GM19455 (cell line): Measurements from ENCODE around the gene PTPRN.
"Not testable (repeated sequence)": the region's sequence is repeated elsewhere in the genome, so short reads cannot be mapped to it uniquely, and the experiment has no call there.

Source experiments
- ATAC-seq: cut with Tn5 transposase; IDR thresholded peaks from one replicate; pipeline ENCODE4 v1.9.1; 2021; ENCODE audit not compliant: unreplicated experiment

PTPRN gene

GRCh38 chr2:219271021-219271420 lies 38.2 kb downstream of the PTPRN start:
- ATAC-seq, result no peak

GRCh38 chr2:219270055-219270372 lies 39.2 kb downstream of the PTPRN start:
- no peak for ATAC-seq

- ATAC-seq, result no peak
These were observed 39.7 kb downstream of the PTPRN start for GRCh38 chr2:219269362-219270054.

DNA sequence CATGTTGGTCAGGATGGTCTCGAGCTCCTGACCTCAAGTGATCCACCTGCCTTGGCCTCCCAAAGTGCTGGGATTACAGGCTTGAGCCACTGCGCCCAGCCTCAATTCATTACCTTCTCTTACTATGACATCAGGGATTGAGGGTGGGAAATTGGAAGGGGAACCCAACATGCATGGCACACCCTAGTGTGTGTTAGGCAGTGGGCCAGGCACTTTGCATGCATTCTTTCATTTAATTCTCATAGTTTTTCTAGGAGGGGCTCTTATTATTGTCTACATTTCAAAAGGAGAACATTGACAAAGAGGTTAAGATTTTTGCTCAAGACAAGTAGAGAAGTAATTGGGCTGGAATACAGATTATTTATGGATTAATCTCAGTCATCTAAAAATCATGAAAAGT lies 40.9 kb downstream of the PTPRN start:
- ATAC-seq, result no peak

GRCh38 chr2:219266886-219267285 lies 42.3 kb downstream of the PTPRN start:
- ATAC-seq, result no peak

DNA sequence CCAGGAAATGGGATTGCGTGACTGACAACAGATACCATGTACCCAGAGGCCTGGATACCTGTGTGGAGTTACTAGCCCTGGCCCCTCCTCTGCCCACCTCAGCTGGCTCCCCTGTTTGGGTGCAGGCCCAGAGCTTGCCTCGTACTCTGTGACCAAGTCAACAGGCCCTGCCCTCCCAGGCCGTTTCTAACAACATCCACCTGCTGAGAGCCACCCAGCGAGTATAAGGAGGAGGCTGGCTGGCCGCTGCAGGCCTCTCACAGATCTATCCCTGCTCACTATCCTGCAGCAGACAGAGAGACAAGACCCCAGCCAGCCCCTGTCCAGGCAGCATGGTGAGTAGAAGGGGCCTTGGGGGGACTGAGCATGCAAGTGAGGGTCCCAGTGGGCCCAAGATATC lies 43.0 kb downstream of the PTPRN start:
- no peak for ATAC-seq

DNA sequence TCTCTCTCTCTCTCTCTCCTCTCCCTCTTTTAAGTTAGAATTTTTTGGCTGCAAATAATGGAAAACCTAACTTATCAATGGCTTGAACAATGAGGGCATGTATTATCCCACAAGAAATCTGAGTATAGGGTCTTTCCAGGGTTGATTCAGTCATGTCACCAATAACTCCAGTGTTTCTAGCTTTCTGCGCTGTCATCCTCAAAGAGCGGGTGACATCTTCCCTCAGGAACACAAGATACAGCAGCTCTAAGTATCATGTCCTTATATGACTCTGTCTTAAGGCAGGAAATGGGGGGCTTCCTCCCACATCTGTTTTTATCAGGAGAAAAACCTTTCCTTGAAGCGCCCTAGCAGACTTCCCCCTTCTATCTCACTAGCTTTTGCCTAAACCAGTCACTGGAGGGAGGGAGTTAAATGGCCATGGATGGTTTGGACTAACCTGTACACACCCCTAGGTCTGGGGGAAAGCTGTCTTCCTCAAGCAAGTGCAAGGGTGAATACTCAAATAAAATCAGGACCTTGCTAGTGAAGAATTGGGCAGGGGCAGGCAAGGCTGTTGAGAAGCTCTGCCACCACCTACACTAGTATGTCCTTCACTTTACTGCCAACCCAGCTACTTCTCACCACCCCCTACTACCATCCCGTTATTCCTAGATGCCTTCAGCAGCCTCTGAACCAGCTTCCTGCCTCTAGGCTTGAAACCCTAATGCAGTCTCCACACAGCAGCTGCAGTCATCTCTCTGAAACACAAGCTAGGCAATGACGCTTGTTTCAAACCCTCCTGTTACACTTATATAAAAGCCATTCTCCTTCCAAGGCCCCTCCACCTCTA lies 48.0 kb downstream of the PTPRN start:
- no peak for ATAC-seq

DNA sequence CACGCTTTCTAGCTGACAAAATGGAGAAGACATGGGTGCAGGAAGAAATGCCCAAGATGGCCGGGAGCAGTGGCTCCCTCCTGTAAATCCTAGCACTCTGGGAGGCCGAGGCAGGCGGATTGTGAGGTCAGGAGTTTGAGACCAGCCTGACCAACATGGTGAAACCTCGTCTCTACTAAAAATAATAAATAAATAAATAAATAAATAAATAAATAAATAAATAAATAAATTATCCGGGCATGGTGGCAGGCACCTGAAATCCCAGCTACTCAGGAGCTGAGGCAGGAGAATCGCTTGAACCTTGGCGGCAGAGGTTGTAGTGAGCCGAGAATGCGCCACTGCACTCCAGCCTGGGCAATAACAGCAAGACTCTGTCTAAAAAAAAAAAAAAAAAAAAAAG lies 50.3 kb downstream of the PTPRN start:
- ATAC-seq, result not testable (repeated sequence)

DNA sequence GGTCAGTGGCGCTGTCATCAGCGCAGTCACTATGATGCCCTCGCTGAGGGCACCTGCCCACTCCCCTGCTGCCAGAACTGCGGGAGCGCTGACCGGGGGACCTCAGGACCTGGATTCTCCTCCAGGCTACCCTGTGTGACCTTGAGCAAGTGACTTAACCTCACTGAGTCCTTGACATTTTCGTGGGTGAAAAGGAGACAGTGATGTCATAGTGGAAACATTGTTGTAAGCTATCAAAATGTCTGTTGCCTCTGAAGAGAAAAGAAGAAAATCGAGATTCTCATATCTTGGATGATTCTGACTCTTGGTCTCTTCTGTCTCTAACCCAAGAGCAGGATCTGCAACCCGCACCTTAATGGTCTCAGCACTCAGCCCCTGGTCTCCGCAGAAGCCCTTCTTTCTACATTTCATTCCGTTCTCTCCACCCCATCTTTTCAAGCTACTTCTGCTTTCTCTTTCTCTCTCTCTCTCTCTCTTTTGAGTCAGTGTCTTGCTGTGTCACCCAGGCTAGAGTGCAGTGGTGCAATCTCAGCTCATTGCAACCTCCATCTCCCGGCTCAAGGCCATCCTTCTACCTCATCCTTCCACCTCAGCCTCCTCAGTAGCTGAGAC lies 54.5 kb downstream of the PTPRN start:
- peak; percentile 7 for ATAC-seq

DNA sequence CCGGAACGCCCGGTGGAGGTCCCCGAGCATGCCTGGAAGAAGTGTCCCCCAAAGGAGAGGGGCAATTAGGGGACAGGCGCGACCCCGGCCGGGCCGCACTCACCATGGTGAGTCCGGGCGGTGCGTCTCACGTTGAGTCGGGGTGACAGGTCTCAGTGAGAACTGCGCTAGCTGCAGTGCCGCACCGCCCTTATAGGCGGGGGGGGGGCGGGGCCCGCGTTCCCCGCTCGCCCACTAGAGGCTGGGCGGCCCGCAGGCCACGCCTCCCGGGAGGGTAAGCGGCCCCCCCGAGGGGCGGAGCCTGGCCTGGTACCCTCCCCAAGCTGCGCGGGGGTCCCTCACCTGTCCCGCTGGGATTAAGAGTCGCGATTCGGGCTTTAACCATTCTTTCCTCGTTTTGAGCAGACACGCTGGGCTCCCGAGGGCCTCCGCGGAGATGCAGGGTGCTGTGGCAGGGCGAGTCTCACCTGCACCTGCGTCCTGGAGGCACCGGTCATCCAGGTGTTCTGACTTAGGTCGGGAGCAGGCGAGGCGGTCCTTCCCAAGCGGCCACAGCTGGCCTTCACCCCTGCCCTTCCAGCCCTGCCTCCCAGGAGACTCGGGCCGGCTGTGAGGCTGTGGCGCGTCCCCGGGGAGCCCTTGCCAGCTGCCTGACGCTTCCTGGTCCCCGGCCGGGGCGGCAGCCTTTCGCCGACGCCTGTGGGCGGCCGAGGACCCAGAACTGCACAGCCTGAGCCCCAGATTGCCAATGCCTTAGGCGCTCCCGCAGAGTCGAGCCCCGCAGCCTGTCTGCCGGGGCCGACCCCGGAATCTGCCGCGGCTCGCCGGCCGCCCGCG lies 55.2 kb downstream of the PTPRN start, which contains the start of gene TUBA4A:
Gene TUBA4A (minus strand): TSS at position 166 of the 837 bp plus-strand sequence. CDS start 60 bp downstream, at position 106.
- ATAC-seq, result peak; percentile 56

- peak; percentile 28 for ATAC-seq
These were observed 56.1 kb downstream of the PTPRN start, which contains the start of gene TUBA4B for GRCh38 chr2:219252900-219253752. TUBA4B (plus strand) TSS chr2:219253243; CDS start chr2:219253408, 165 bp downstream.

DNA sequence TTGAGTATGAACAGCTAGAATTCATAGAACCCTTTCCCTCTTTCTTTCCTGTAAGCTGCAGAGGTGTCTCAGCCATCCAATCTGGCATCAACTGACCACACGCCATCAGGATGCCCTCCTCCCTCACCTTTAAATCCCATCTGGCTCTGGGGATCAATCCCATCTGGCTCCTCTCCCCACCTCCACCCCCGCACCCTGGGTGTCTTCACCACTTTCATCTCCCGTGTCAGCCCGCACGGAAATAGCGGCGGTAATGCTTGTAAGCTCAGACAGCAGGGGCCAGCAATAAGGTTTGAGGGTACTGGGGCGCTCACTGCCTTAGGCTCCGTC lies 56.7 kb downstream of the PTPRN start:
- no peak for ATAC-seq

GRCh38 chr2:219252084-219252483 lies 57.1 kb downstream of the PTPRN start:
- no peak for ATAC-seq

- no peak for ATAC-seq
These were observed 57.5 kb downstream of the PTPRN start for GRCh38 chr2:219251656-219252055.

- no peak for ATAC-seq
These were observed 59.0 kb downstream of the PTPRN start for GRCh38 chr2:219250049-219250781.

GRCh38 chr2:219249203-219249980 lies 59.8 kb downstream of the PTPRN start:
- no peak for ATAC-seq

DNA sequence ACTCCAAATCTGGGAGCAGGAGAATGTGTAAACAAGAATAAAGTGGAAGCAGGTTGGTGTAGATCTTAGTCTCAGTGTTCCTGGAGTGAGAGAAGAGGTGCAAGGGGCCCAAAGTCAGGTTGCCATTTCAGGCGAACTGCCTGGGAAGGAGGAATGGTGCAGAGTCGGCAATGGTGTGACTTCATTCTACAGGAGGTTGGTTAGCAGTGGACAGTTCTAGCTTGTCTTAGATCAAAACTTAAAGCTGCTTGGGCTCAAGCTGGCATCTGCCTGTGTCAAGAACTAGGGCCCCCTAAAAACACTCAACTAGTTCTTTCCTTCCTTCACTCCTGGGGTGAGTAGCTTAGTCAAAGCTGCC lies 60.4 kb downstream of the PTPRN start:
- no peak for ATAC-seq

GRCh38 chr2:219247678-219248642 lies 61.2 kb downstream of the PTPRN start:
- no peak for ATAC-seq
